Measurements from ENCODE around the gene PGGHG.
"Not testable (repeated sequence)": the region's sequence is repeated elsewhere in the genome, so short reads cannot be mapped to it uniquely, and the experiment has no call there.

The PGGHG gene

DNA sequence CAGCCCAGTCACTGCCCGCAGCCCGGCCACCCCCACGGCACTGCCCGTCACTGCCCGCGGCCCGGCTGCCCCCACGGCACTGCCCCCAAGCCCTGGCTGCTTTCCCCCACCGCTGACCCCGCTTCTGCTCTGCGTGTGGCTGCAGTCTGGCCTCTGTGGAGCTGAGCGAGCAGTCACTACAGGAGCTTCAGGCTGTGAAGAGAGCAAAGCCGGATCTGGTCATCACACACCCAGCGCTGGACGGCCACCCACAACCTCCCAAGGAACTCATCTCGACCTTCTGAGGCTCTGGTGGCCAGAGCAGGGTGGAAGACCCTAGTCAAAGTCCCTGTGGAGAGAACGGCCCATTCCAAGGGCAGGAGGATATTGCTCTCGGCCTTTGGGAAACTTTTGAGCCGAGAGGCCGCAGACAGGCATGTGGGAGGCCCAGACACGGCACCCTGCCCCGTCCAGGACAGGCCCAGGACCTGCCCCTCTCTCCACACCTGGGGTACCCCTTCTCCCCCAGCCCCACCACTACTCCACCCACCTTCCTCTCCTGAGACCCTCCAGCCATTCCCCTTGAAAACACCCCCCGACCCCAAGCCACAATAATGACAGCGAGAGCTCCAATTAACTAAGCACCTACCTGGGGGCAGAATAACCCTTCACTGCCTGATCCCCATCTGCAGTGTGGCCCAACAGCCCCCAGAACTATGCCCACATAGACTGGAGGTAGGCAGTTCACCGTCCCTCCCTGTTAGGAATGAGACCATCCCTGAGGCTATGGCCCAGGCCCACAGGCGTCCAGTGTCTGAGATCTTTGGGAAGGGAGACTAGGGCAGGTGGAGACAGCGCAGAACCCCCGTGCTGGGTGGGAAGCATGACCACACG, 3.7 kb upstream of the PGGHG start:
- no peak overlapping the region for H3K4me3 Mint-ChIP-seq
- H3K27me3 Mint-ChIP-seq = peaks cover 91% of the 10 kb centered on the region
- H3K27ac Mint-ChIP-seq = no peak overlapping the region
- intact Hi-C loops (cut with micrococcal nuclease) = no loop called here
- H3K4me1 Mint-ChIP-seq (ENCODE audit: low read depth) = peaks cover 45% of the 10 kb centered on the region
- no peaks in the 10 kb centered on the region for H3K9me3 Mint-ChIP-seq
- H3K36me3 Mint-ChIP-seq (ENCODE audit: low read depth) = no peaks in the 10 kb centered on the region

DNA sequence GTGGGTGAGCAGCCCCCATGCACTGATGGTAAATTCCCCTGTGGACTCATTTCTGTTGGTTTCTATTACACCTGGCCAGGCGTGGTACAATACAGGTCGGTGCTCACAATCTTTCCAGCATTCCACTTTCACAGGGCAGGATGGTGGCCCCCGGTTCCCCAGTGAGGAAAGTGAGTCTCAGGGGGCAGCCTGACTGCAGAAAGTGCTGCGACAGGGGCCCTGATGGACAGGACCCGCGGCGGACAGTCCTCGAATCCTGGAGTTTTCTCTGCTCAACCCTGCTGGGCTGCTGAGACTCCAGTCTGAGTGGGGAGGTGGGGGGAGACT, 3.1 kb upstream of the PGGHG start:
- peaks cover 87% of the 10 kb centered on the region for H3K27me3 Mint-ChIP-seq
- intact Hi-C loops (cut with micrococcal nuclease) = no loop called here
- peaks cover 42% of the 10 kb centered on the region for H3K4me1 Mint-ChIP-seq (ENCODE audit: low read depth)
- no peak overlapping the region for H3K4me3 Mint-ChIP-seq
- no peaks in the 10 kb centered on the region for H3K36me3 Mint-ChIP-seq (ENCODE audit: low read depth)
- no peak overlapping the region for H3K27ac Mint-ChIP-seq
- no peaks in the 10 kb centered on the region for H3K9me3 Mint-ChIP-seq

DNA sequence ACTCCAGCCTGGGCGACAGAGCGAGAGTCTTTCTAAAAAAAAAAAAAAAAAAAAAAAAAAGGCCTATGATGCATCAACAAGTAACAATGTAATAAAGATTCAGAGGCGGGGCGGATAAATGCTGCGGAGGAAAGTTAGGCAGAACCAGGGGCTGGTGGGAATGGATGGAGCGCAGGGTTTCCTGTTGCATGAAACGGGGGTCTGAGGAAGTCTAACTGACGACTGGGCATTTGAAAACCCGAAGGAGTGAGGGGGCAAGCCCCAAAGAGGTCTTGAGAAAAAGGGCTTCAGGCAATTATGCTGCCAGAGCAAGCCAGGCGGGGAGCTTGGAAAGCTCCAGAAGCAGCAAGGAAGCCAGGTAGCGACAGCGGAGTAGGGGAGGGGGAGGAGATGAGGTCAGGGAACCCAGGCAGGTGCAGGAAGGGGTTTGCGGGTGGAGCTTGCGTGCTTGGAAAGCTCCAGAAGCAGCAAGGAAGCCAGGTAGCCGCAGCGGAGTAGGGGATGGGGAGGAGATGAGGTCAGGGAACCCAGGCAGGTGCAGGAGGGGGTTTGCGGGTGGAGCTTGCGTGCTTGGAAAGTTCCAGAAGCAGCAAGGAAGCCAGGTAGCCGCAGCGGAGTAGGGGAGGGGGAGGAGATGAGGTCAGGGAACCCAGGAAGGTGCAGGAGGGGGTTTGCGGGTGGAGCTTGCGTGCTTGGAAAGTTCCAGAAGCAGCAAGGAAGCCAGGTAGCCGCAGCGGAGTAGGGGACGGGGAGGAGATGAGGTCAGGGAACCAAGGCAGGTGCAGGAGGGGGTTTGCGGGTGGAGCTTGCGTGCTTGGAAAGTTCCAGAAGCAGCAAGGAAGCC, 1.7 kb upstream of the PGGHG start:
- H3K27ac Mint-ChIP-seq; H3K9me3 Mint-ChIP-seq; H3K36me3 Mint-ChIP-seq (ENCODE audit: low read depth); H3K4me3 Mint-ChIP-seq; intact Hi-C loops (cut with micrococcal nuclease): not testable (repeated sequence)
- Mint-ChIP-seq H3K27me3 (peaks cover 81% of the 10 kb centered on the region), H3K4me1 (ENCODE audit: low read depth) (peaks cover 29% of the 10 kb centered on the region)

DNA sequence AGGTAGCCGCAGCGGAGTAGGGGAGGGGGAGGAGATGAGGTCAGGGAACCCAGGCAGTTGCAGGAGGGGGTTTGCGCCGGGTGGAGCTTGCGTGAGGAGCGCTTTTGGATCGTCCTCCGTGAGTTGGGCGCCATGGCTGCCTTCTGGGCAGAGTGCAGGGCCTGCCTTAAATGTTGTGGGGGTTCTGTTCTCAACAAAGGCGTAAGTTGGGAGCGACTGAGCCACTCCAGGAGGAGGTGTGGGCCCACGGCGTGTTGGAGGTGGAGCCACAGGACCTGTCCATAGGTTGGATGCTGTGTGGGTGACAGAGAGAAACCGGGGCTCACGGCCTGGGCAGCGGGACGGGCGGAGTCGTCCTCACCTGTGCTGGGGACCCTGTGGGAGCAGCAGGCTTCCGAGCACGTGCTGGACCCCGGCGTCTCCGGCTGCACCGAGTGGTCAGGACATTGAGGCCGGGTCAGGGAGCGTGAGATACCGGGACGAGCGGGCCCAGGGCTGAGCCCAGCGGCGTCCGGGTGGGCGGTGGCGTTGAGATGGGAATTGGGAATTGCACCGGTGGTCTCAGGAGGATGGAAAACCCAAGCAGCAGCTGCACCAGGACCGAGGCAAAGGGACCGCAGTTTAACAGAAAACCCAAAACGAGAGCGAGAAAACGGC, 977 bp upstream of the PGGHG start:
- Mint-ChIP-seq H3K4me1 (ENCODE audit: low read depth) (peaks cover 21% of the 10 kb centered on the region), H3K27ac (peak overlapping the region; percentile 23), H3K4me3 (peak overlapping the region; percentile 69), H3K36me3 (ENCODE audit: low read depth) (no peaks in the 10 kb centered on the region), H3K27me3 (peaks cover 75% of the 10 kb centered on the region), H3K9me3 (no peaks in the 10 kb centered on the region)
- intact Hi-C loops (cut with micrococcal nuclease) = no loop called here

DNA sequence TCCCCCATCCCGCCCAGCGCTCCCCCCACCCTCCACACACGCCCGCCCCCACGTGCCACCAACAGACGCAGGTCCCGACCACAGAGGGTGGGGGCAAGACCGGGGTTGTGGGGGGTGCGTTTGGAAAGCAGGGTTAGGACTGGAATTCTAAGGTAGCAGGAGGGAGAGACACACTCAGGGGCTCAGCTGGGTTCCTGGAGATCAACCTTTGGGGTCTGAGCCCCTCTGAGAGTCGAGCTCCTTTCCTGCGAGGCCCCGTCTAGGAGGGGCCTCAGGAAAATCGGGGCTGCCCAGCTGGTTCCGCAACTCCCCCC, 429 bp downstream of the PGGHG start:
- Mint-ChIP-seq H3K4me1 (ENCODE audit: low read depth) (peaks cover 25% of the 10 kb centered on the region), H3K36me3 (ENCODE audit: low read depth) (no peaks in the 10 kb centered on the region), H3K4me3 (peak overlapping the region; percentile 46), H3K27me3 (peaks cover 63% of the 10 kb centered on the region), H3K27ac (peak overlapping the region; percentile 49), H3K9me3 (no peaks in the 10 kb centered on the region)
- intact Hi-C loops (cut with micrococcal nuclease) = no loop called here

DNA sequence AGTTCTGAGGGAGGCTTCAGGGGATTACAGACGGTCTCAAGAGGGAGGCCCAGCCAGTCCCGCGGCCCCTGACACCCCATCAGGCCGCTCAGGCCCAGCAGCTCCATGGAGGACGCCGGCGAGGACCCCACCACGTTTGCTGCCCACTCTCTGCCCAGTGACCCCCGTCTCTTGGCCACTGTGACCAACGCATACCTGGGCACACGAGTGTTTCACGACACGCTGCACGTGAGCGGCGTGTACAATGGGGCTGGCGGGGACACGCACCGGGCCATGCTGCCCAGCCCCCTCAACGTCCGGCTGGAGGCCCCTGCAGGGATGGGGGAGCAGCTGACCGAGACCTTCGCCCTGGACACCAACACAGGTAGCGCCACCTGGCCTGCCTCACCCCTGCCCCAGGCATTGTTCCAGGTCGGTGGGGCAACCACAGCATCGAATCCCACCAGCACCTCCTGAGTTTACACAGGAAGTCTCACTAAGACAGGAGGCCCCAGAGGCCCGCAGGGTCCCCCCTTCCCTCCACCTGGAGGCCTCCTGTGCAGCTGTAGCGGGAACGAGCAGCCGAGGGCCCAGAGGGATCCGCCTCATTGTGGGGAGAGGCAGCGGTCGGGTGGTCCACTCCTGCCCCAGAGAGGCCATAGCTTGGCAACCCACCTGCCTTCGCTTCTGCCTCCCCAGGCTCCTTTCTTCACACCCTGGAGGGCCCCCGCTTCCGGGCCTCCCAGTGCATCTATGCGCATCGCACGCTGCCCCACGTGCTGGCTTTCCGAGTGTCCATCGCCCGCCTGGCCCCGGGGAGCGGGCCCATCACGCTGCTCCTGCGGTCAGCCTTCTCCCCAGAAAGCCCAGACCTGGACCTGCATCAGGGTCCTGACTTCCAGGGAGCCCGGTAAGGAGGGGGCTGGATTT, 1.0 kb downstream of the PGGHG start:
- peak overlapping the region; percentile 49 for H3K27ac Mint-ChIP-seq
- peaks cover 25% of the 10 kb centered on the region for H3K4me1 Mint-ChIP-seq (ENCODE audit: low read depth)
- no peaks in the 10 kb centered on the region for H3K36me3 Mint-ChIP-seq (ENCODE audit: low read depth)
- intact Hi-C loops (cut with micrococcal nuclease) = no loop called here
- H3K4me3 Mint-ChIP-seq = peak overlapping the region; percentile 46
- peaks cover 63% of the 10 kb centered on the region for H3K27me3 Mint-ChIP-seq
- H3K9me3 Mint-ChIP-seq = no peaks in the 10 kb centered on the region

DNA sequence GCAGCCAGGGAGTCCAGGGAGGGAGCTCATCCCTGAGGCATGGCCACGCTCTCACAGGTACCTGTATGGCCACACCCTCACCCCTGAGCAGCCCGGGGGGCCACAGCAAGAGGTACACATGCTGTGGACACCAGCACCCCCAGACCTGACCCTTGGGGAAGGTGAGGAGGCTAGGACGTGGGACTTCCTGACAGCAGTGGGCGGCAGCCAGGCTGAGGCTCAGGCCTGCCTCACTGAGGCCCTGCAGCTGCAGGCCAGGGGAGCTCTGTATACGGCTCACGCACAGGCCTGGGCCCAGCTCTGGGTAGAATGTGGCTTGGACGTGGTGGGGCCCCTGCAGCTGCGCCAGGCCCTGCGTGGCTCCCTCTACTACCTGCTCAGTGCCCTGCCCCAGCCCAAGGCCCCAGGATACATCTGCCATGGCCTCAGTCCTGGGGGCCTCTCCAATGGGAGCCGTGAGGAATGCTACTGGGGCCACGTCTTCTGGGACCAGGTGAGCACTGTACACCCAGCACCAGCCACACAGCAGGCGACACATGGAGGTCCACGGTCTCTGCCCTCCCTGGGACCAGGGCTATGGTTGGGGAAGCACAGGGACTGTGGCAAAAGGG, 1.8 kb downstream of the PGGHG start:
- H3K27me3 Mint-ChIP-seq = peaks cover 63% of the 10 kb centered on the region
- H3K36me3 Mint-ChIP-seq (ENCODE audit: low read depth) = no peaks in the 10 kb centered on the region
- intact Hi-C loops (cut with micrococcal nuclease) = no loop called here
- no peaks in the 10 kb centered on the region for H3K9me3 Mint-ChIP-seq
- no peak overlapping the region for H3K27ac Mint-ChIP-seq
- H3K4me3 Mint-ChIP-seq = no peak overlapping the region
- peaks cover 25% of the 10 kb centered on the region for H3K4me1 Mint-ChIP-seq (ENCODE audit: low read depth)

DNA sequence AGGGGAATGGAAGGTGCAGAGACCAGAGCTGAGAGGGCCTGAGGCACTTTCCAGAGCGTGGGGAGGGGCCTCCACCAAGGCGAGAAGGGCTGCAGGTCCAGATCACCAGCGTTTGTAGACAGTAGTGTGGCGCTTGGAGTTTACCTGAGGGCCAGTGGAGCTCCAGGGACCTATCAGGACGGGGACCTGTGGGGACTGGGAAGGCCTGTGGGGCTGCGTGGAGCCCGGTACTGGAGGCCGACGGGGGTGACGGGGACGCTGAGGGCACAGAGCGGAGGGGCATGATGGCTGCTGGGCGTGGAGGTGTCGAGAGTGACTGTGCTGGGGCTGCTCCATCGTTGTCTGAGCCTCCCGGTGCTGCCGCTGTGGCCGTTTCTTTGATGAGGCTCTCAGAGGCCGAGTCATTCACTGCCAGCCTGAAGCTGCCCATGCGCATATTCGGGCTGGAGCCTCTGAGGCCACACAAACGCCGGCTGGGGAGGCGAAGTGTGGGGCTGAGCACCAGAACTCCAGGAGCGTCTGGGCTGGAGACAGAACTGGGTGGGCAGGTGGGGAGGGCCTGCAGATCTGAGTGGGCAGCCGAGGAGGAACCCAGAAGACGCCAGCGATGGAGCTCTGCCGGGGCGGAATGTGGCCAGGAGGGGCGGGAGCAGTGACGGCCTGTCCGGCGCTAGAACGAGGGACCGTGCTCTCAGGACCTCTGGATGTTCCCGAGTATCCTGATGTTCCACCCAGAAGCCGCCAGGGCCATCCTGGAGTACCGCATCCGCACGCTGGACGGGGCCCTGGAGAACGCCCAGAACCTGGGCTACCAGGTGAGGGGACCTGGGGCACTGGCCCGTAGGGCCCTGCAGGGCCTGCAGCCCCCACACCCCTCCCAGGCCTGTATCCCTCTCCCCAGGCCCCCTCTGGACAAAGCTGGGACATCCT, 2.6 kb downstream of the PGGHG start:
- H3K4me3 Mint-ChIP-seq = no peak overlapping the region
- no peaks in the 10 kb centered on the region for H3K36me3 Mint-ChIP-seq (ENCODE audit: low read depth)
- intact Hi-C loops (cut with micrococcal nuclease) = no loop called here
- no peak overlapping the region for H3K27ac Mint-ChIP-seq
- H3K9me3 Mint-ChIP-seq = no peaks in the 10 kb centered on the region
- H3K4me1 Mint-ChIP-seq (ENCODE audit: low read depth) = peaks cover 25% of the 10 kb centered on the region
- peaks cover 64% of the 10 kb centered on the region for H3K27me3 Mint-ChIP-seq

DNA sequence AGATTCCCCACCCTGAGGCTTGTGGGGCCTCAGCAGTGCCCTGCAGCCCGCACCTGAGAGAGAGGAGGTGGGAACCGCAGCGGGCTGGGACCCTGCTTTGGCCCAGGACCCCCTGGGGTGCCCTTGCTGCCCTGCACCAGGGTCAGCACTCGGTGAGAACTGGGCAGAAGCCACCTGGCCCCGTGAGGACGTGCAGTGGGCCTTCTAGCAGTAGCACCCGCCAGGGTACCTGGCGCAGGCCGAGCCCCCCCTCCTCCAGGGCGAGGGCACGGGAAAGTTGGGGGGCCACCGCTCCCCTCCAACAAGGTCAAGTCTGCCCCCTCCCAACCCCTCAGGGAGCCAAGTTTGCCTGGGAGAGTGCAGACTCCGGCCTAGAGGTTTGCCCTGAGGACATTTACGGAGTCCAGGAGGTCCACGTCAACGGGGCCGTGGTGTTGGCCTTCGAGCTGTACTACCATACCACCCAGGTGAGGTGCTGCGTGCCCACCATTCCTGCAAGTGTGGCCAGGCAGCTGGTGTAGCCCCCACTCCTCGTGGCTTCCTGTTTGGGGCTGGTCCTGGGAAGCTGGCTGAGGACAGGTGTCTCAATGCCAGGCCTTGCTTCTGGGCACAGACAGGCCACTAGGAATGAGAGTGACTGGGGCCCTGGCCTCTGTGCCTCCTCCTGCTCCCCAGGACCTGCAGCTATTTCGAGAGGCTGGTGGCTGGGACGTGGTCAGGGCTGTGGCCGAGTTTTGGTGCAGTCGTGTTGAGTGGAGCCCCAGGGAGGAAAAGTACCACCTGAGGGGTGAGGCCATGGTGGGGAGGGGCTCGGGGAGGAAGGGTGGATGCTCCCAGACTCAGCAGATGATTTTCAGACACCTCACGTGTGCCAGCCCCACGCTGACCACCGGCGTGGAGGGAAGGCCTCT, 3.5 kb downstream of the PGGHG start:
- Mint-ChIP-seq H3K9me3 (no peaks in the 10 kb centered on the region), H3K27ac (no peak overlapping the region)

DNA sequence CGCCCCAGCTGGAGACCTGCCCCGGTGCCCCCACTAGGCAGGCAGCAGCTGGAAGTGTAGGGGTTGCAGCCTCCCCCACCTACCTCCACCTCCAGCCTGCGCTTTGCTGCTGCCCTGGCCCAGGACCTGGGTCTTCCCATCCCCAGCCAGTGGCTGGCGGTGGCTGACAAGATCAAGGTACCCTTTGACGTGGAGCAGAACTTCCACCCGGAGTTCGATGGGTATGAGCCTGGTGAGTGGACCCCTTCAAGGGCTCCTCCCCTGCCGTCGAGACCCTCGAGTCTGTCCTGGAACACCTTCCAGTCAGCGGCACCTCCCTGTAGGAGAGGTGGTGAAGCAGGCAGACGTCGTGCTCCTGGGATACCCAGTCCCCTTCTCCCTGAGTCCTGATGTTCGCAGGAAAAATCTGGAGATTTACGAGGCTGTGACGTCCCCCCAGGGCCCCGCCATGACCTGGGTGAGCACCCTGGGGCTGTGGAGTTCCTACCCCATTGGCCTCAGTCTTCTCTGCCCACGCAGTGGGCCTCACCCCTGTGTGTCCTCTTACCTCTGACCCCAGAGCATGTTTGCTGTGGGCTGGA, 4.4 kb downstream of the PGGHG start:
- Mint-ChIP-seq H3K4me3 (no peak overlapping the region), H3K4me1 (ENCODE audit: low read depth) (peaks cover 30% of the 10 kb centered on the region), H3K9me3 (no peaks in the 10 kb centered on the region), H3K36me3 (ENCODE audit: low read depth) (no peaks in the 10 kb centered on the region), H3K27ac (peak overlapping the region; percentile 26), H3K27me3 (peaks cover 63% of the 10 kb centered on the region)
- intact Hi-C loops (cut with micrococcal nuclease) = no loop called here

More for the DNA sequence above, 3.5 kb downstream of the PGGHG start:
- Mint-ChIP-seq H3K36me3 (ENCODE audit: low read depth) (no peaks in the 10 kb centered on the region), H3K4me1 (ENCODE audit: low read depth) (peaks cover 31% of the 10 kb centered on the region), H3K4me3 (no peak overlapping the region), H3K27me3 (peaks cover 63% of the 10 kb centered on the region)
- intact Hi-C loops (cut with micrococcal nuclease) = no loop called here

DNA sequence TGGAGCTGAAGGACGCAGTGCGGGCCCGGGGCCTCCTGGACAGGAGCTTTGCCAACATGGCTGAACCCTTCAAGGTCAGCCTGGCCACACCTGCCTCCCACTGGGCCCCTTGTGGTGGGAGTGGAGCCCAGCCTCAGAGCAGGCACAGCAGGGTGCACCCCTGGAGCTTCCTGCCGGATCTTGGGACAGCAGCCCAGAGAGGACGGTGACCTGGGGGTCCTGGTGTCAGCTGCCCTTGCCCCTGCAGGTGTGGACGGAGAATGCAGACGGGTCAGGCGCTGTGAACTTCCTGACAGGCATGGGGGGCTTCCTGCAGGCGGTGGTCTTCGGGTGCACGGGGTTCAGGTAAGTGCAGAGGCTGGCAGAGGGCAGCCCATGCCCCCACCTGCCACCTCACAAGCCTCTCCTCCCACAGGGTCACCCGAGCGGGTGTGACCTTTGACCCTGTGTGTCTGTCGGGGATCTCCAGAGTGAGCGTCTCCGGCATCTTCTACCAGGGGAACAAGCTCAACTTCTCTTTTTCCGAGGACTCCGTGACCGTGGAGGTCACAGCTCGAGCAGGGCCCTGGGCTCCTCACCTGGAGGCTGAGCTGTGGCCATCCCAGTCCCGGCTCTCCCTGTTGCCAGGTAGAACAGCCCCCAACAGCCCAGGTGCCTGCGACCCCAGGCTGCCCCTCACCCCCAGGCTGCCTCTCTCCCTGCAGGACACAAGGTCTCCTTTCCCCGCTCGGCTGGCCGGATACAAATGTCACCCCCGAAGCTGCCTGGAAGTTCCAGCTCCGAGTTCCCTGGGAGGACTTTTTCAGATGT, 5.1 kb downstream of the PGGHG start:
- peaks cover 67% of the 10 kb centered on the region for H3K27me3 Mint-ChIP-seq
- no peaks in the 10 kb centered on the region for H3K9me3 Mint-ChIP-seq
- peaks cover 29% of the 10 kb centered on the region for H3K4me1 Mint-ChIP-seq (ENCODE audit: low read depth)
- H3K4me3 Mint-ChIP-seq = no peak overlapping the region
- intact Hi-C loops (cut with micrococcal nuclease) = no loop called here
- no peaks in the 10 kb centered on the region for H3K36me3 Mint-ChIP-seq (ENCODE audit: low read depth)
- peak overlapping the region; percentile 36 for H3K27ac Mint-ChIP-seq
